Suppressor macrophage treated with lipopolysaccharide for 1 hour (primary cell): Measurements from ENCODE around the gene CCDC141.

Experiments
- DNase-seq, 3 donors: peaks; one replicate each; pipeline ENCODE4 v3.0.0-alpha.2; 2020 to 2022

Gene CCDC141

DNA sequence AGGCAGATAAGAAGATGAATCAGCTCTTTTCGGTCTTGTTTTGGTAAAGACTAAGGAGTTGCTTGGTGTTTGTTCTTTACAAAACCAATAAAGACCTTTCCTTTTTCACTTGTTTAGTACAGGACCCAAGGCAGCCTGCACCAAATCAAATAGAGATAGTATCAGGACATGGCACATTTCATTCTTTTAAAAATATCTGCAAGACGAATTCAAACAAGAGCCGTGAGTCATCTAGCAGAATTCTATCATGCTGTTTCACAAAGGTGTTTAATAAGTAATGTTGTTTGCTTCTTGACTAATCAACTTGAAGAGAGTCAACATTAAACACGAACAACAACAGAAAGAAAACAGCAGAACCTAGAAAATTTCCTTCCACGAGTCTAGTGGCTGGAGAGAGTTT is 139.9 kb downstream of the CCDC141 start:
- no peak for DNase-seq

DNA sequence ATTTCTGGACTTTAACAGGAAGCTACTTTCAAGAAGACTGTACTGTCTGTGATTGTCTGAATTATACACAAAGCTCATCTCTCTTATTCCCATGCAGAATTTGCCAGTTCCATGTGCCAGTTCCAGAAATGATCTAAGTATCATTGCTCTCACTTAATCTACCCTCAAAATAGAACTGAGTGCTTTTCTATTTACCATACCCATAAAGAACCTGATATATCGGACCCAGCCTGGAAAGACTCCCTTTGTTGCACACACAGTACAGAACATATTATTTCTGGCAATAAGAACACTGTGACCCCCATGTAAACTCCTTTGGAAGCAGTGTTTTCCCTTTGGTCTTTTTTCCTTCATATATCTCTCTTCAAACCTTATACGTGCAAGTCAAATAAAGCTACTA is 140.4 kb downstream of the CCDC141 start:
- no peak for DNase-seq

DNA sequence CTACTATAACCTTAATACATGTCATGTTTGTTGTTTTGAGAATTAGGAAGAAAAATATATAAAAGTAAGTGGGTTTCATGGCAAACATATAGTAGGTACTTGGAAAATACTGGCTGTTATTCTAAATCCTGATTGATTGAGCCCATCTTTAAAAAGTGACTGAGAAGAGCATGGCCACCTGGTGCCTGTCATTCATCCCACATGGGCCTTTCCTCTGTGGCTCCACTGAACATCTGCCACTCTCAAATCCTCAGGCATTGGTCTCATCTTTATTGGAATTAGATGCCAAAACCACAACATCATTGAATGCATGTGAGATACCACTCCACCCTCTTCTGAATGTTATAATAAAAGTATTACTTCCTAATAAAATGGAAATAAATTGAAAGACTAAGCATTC is 141.1 kb downstream of the CCDC141 start:
- DNase-seq: no peak

DNA sequence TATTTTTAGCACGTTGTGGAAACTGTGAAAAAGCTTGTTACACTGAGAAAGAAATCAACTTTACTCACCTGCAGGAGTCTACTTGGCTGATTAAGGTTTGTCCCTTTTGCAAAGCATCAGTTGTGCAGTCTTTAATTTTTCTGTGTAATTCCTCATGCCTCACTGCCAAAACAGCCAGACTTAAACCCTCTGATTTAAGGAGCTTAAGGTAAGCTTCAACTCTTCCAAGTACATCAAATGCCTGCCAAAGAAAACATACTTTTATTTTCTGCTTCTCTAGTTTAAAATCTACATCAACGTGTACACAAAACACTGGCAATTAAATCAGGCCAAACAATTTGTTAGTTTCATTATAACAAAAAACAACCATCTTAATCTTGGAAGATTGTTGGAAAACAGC is 144.7 kb downstream of the CCDC141 start:
- DNase-seq: no peak

DNA sequence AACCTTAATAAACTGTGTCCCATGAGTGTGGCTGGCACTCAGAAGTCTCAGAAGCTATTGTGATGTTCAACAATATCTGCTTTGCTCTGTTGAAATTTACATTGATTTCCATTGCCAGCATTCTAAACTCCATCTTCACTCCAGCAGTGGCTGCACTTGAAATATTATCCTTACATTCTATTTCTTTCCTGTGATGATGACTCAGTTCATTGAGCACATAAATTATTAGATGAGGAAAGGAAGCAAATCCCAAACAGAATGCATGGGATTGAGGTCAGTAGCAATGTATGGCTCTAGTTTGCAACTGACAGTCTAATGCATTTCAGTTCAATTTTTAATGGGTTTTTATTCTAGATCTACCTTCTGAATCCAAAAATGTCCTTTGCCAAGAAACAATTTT is 150.3 kb downstream of the CCDC141 start:
- no peak for DNase-seq

DNA sequence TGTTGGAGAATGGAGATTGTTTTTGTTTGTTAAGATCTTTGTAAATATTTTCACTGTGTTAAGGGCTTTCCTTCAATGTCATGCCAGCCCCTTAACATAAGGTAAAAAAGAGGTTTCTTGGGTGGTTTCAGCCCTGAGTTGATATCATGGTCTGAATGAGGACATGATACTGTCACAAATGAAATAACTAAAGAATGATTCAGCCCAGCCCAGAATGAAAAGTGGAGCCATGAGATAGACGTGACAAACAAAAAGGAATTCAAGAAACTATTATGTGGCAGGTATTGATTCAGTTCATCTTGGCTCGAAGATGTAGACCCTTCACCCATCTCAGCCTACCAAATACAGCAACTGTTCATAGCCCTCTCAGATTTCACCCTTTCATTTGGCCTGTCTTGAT is 154.1 kb downstream of the CCDC141 start:
- no peak for DNase-seq

DNA sequence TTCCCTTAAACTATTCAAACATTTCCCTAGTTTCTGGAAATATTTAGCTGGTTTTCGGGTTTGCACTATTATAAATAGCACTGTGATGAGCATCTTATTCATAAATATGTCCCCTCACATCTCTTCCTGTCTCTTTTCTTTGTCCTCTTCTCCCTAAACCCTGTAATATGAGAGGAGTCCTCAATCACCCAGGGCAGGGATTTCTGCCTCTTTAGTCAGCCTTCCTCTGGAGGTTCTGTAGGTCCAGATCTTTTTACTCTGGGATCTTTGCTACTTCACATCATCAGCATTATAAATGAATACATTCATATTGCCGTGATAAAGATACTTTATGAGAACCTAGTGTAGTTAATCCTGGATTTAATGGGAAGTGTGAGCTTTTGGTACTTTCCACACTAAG is 154.8 kb downstream of the CCDC141 start:
- no peak for DNase-seq

DNA sequence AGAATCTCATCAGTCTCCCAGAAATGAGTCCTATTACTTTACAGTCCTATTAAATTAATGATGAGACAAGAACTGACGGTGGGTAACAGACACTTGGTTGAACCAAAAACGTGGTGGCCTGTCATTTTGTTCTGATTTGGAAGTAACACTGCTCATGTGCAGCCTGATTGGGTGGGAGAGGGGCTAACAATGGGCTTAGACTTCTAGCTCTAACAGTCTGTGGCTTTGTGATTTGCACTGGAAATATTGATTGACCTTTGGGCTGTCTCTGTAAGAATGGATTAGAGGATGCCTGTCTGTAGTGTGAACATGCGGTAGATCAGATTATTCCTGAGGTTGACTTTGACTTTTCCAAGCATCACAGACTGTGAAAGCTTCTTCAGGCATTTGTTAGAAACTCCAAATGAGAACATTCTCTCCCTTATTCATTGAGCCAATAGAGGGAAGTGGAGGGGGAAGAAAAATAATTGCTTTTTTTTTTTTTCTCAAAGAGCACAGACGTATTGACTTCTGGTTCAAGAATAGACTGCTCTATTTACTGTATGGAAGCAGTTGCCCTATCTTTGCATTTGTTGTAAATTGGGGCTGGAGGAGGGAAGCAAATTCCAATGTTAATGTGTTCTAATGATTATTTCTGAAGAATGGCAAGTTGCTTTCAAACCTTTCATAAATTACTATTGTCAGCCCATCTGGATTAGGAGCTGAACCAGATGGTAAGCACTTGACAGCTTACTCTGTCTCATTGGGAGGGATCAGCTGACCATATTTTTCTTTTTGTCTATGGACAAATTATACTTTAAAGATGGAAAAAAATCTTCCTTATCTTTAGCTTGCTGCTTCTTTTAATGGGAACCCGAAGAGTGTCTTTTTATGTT is 156.9 kb downstream of the CCDC141 start:
- DNase-seq: no peak

DNA sequence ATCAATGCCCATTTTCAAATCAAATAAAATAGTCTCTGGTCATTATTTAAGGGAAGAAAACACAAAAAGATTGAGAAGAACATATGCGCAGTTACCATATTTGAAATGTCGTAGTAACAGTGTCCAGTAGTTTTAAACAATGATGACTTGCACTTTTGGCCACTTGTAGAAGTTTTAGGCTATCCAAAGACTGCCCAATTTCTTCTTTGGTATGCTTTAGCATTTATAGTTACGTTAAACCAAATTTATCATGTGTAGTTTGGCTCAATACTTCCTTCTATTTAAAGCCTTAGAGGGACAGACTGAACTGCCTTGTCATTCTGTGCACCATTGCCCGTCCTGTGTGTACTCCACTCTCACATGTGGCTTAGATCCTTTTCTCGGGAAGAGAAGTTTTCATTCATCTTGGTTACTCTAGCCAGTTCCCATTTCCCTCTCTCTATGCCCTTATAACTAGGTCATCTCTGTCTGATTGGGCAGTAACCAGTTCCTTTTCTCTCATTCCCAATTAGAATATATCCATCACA is 157.9 kb downstream of the CCDC141 start:
- peak in 1 of 3 donors; percentile 21 for DNase-seq

DNA sequence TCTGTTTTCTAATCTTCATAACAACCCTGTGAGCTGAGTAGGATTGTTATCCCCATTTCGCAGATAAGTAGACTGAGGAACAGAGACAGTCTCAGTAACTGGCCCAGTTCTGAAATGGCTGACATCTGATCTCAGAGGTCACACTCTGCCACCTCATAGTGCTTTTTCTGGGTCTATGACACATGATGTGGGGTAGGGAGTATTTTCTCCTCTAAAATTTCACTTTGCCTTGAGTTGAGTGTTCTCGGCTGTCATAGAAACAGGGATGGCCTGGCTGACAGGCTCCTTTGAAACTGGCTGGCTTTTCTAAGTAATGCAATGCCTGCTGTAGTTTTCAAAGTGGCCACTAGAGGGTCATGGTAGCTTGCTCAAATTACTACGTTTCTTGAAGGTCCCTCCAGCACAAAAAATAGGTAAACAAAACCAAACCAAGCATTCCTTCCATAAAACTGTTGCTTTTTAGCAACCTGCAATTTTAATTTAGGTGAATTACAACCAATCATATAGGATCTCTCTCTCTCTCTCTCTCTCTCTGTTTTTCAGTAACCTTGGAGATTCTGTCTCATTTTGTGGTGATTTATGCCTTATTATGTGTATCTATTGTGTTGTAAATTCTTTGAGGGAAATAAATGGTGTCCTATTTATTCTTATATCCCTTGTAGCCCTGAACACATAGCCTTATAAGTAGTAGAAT is 158.5 kb downstream of the CCDC141 start:
- peak; percentile 79 to 80 (median 79) for DNase-seq

DNA sequence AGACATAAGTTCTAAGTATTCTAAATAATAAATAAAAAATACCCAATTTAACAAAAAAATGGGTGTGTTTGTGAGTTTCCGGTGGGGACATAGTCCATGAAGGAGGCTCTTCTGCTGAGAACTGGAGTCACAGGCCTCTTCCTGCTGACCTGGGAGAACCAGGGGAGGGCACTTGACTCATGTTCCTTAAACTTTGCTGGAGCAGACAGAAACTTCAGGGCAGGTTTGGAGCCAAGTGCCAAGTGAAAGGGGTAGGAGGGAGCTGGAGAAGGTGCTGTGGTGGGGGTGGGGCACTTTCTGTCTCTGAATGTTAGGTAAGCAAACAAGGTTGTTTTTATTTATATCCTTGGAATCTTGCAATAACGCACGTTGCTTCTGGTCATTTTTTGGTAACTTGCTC is 163.9 kb downstream of the CCDC141 start:
- DNase-seq: no peak

DNA sequence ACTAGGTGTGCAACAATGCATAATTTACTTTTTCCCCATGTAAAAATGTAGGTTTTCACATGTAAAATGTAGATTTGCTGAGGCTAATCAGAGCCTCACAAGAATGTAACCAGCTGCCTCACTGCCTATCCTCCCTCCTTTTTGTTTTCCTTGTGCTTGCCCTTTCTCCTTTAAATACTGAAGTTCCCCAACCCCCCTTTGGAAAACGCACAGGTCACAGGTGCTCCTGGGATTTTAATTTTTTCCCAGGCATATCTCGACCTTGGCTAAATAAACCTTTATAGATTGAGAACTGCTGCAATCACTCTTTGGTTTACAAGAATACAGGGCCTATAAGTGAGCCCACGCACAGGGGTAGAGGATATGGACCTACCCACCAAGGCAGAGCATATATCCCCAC is 165.5 kb downstream of the CCDC141 start:
- DNase-seq: no peak

DNA sequence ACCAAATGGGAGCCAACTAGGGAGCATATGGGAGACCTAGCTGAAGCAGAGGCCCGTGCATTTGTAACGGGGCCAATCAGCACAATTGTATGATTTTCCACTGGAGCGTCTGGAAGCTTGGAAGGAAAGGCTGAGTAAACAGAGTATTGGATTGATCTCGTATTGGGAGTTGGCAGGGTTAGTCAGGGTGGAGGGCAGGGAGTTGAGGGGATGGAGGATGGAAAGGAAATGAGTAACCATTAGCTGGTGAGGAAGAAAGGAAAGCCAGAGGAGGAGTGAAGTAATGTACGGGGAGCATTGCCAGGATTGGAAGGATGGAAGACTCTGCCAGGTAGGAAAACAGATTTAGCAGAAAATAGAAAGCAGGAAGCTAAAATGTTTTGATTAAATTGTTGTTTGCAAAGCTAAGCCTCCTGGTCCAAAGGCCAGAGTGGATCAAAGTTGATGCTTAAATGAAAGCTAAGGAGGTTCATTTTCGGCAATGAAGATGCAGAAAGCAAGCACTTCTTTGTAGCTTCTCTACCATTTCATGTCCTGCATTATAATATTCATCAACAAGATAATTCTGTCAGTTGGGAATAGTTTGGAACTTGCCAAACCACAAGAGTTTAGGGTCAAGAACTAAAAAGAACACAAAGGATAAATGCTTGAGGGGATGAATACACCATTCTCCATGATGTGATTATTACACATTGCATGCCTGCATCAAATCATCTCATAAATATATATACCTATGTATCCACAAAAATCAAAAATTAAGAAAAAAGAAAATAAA is 167.1 kb downstream of the CCDC141 start:
- DNase-seq: no peak

DNA sequence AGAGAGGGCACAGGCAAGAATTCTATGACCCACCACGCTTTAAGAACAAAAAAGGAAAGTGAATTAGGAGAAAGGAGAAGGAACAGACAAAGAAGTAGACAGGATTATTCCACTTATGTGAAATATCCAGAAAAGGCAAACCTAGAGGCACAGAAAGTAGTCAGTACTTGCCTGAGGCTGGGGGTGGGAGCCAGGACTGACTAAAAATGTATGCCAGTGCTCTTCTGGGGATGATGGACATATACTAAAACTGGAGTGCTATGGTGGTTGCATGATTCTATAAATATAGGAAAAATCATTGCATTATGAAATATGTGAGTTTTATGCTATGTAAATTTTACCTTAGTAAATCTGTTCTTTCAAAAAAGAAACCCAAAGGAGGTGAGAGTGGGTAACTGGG is 168.9 kb downstream of the CCDC141 start:
- no peak for DNase-seq

DNA sequence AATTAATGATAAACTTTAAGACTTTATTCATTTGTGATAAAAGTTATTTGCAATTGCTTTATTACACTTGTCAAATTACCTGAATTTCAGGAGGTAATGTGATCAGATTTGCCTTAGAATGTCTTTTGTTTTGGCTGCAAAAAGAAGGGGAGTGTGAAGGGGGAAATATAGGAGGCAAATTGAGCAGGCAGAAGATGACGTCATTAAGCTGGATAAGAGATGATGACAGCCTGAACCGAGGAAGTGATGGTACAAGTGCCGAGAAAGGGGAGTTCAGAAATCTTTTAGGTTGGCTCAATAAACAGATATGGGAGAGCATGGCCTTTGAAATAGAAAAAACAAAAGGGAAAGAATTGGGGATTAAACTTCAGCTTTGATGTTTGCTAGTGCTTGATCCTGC is 169.7 kb downstream of the CCDC141 start:
- no peak for DNase-seq

DNA sequence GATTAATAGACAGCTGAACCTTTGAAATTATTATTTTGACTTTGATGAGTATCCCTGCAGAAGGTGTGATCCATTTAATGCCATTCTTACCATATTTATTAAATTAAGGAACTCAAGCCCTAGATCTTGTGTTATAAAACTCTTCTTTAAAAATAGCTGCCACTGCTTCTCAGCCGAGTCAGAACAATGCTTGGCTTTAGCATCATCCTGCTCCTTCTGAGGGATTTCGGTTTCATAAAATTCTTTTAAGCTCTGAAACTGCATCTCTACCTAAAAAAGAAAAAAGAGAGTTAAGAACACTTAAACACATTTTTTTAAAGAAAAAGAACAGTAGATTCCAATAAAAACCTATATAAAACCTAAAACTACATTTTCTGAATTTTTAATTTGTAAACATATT is 172.1 kb downstream of the CCDC141 start:
- DNase-seq: no peak

DNA sequence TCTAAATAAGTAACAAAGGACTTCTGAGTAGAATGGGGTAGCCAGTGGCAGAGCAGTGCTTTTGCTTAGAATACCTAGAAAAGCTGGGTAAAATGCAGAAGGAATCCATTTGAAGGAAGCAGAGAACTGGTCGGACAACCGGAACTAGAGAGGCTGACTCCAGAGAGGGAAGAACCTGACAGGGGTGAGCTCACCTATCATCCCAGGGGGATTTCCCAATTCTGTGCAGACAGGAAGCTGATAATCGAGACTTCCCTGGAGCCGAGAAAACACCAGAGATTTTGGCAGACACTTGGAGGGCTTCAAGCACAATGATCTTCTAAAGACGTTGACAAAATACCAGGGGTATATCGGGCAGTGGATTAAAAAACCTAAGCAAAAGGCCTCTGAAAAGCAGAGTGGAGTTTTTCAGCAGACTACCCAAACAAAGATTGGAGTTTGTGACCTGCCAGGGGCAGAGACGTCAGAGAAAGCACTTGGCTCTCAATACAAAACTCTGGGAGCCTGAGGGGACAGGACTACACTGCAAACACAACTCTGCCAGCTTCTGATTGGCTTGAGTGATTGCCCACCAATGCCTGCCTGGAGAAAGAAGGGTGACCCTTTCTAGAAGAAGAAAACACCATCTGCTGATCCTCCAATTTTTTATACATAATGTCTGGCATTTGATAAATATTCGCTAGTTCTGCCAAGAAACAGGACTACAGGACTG is 175.3 kb downstream of the CCDC141 start:
- no peak for DNase-seq

DNA sequence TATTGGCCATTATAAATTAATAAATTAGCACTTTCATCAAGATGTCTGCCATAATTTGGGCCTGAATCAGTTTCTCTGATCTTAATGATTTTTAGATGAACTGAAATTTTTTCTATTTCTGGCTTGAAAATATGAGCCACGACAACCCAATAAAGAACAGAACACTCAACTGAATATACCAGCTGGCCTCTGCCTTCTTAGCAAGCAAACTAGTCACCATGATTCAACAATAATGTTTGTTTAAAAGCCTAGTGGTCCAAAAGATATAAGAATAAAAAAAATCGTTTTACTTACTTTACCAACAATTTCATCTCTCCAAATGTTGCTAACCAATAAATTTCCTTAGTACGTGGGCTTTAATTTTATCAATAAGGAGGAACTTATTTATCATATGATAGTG is 176.0 kb downstream of the CCDC141 start:
- no peak for DNase-seq

DNA sequence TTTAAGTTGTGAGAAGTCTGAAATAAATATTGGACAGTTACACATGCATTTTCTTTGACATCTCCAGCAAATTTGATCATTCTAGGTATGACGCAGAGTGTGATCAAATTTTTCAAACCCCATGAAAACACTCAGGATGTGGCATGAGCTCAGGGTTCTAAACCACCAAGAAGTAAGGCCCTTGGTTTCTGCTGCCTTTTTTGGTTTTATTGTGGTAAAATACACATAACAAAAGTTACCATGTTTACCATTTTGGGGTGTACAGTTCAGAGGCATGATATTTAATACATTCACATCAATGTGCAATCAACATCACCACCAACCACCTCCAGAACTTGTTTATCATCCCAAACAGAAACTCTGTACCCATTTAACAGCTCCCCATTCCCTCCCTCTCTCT is 178.4 kb downstream of the CCDC141 start:
- no peak for DNase-seq

DNA sequence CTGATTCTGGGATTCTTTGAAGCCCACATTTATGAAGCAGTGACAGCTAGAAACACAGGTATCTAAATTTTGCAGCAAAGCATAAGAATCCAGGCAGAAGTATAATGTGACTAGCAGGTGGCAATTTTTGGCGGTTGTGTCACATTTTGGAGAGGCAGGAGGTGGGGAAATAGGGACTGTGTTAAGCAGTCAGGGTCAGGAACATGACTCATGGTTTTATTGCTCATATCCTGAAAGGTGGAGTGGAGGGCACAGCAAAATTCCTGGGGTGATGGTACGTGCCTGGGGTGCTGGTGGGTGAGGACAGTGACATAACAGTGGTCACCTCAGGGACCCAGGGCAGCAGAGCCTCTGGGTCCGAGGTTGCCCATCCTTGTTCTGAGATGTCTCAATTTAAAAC is 179.2 kb downstream of the CCDC141 start:
- peak in 1 of 3 donors; percentile 1 for DNase-seq

DNA sequence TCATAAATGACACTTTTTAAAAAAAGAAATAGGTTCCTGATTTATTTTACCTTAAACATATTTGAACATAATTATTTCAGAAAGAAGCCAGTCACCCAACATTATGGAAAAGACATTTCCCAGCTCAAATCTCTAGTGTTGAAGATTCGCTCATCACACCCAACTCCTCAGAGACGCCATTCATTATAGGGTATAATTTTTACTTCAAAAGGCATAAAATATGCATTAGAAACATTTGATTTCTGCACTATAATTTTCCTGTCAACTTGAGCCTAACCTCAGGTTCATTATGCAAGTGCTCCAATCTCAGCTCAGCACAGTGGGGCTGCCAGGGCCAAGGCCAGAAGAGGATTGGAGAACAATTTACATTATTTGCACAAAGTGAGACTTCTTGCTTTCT is 183.9 kb downstream of the CCDC141 start:
- no peak for DNase-seq

DNA sequence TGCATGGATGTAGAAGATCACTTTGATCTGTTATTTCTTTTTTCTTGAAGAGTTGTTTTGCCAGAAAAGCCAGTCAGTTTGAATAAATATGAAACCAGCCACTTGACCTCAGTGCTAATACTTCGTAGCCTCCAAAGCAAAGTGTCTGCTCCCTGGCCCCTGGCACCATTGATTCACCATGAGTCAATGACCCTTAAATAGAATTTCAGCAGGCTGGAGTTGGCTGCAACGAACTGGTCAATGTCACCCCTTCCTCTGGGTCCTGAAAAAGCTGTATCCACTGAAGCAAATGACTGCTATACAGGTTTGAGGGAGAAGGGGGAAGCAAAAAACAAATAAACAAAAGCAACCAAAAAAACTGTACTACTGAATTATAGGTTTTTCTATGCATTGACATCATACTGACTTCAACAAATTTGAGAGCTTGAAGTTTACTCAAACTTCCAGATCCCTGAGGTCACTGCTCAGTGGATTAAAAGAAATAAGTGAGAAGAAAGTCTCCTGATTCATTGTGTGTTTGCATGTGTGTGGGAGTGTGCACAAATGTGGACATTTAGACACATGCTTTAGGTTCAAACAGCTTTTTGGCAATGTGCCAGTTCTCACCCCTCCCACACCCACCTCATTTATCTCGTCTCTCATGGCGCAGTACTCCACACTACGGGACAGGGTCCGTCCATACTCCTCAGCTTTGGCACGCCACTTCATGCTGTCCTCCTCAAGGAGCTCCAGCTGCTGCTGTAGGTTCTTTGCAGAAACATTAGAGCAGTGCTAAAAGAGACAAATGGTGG is 184.6 kb downstream of the CCDC141 start:
- DNase-seq: no peak
